ENCODE measurements around the gene NUDT19.
A peak's percentile ranks its signal among the peaks of the same experiment; 100 is the strongest.
"Not testable (repeated sequence)": the region's sequence is repeated elsewhere in the genome, so short reads cannot be mapped to it uniquely, and the experiment has no call there.

NUDT19 gene

DNA sequence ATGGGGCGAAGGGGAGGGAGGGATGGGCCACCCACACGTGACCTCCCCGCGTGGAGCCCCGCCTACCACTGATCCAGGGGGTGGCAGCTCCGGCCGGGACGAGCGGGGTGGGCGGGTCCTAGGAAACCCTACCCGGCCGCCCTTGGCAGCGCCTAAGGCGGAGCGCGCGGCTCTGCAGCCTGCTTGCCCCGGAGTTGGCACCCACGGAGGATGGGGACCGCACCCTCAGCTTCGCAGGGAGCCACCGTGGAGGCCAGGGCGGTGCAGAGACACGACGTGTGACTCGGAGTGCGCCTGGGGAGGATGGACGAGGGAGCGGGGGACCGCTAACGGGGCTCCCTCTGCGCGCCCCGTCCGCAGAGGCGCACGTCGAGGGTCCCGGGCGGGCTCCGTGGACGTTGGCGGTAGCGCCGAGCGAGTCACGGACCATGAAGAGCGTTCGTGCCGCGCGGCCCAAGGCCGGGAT, 15.9 kb upstream of the NUDT19 start, which contains the start of gene RGS9BP:
RGS9BP (plus strand) TSS at position 129 of the 466 bp plus-strand sequence. CDS start 416 bp downstream, outside the sequence.
- peak; percentile 67 to 68 for DNase-seq

DNA sequence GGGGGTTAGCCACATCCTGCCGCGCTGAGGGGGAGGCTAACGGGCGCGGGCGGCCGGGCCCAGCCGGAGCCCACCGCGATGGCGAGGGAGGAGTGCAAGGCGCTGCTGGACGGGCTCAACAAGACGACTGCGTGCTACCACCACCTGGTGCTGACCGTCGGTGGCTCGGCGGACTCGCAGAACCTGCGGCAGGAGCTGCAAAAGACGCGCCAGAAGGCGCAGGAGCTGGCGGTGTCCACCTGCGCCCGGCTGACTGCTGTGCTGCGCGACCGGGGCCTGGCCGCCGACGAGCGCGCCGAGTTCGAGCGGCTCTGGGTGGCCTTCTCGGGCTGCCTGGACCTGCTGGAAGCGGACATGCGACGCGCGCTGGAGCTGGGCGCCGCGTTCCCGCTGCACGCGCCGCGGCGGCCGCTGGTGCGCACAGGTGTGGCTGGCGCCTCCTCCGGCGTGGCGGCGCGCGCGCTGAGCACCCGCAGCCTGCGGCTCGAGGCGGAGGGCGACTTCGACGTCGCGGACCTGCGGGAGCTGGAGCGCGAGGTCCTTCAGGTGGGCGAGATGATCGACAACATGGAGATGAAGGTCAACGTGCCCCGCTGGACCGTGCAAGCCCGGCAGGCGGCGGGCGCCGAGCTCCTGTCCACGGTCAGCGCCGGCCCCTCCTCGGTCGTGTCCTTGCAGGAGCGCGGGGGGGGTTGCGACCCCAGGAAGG, 15.3 kb upstream of the NUDT19 start:
- DNase-seq: no peak

- DNase-seq: no peak
Observed at GRCh38 chr19:32676895-32677359, 14.7 kb upstream of the NUDT19 start.

DNA sequence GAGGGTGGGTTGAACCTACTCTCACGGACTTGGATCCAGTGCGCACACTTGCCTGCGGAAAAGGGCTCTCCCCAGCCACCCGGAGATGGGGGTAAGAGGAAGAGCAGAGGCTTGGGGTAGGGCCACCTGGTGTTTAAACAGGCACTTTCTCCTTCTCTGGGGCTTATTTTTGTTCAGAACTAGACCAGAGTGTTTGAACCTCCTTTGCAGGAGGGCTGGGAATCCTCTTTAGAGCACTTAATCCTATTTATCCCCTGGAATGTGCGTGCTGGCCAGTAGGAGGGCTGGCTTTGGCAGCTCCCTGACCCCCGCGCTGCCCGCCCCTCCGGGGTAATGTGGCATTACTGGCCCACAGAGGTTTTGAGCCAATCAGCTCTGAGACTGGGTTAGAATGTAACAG, 14.0 kb upstream of the NUDT19 start:
- no peak for DNase-seq

- DNase-seq: peak; percentile 43 to 51
Observed at GRCh38 chr19:32680986-32681385, 10.6 kb upstream of the NUDT19 start.

GRCh38 chr19:32682317-32682716, 9.3 kb upstream of the NUDT19 start:
- no peak for DNase-seq

DNA sequence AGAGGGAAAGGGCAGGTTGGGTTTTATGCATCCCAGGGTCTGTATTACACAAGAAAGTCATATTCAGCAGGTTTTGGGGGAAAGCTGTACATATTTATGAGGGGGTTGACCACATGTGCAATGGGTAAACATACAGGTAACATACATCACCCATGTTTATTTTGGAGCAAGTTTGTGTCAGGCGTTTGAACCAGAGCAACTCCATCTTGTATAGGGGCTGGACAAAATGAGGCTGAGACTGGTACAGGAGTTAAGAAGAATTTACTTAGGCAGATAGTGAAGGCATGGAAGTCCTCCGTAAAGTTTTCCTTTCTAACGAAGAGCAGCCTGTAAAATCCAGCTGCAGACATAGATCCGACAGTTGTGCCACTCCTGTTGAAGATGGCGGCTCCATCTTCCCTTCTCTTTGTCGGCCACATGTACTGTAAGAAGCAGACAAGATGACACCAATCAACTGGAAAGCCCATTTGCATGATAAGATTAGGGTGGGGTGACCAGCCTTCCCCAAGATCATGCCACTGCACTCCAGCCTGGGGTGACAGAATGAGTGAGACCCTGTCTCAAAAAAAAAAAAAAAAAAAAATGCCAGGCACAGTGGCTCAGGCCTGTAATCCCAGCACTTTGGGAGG, 4.7 kb upstream of the NUDT19 start:
- DNase-seq: no peak

- no peak for DNase-seq
Observed at GRCh38 chr19:32687681-32688080, 3.9 kb upstream of the NUDT19 start.

- peak; percentile 52 to 57 for DNase-seq
Observed at GRCh38 chr19:32688311-32688710, 3.3 kb upstream of the NUDT19 start.

DNA sequence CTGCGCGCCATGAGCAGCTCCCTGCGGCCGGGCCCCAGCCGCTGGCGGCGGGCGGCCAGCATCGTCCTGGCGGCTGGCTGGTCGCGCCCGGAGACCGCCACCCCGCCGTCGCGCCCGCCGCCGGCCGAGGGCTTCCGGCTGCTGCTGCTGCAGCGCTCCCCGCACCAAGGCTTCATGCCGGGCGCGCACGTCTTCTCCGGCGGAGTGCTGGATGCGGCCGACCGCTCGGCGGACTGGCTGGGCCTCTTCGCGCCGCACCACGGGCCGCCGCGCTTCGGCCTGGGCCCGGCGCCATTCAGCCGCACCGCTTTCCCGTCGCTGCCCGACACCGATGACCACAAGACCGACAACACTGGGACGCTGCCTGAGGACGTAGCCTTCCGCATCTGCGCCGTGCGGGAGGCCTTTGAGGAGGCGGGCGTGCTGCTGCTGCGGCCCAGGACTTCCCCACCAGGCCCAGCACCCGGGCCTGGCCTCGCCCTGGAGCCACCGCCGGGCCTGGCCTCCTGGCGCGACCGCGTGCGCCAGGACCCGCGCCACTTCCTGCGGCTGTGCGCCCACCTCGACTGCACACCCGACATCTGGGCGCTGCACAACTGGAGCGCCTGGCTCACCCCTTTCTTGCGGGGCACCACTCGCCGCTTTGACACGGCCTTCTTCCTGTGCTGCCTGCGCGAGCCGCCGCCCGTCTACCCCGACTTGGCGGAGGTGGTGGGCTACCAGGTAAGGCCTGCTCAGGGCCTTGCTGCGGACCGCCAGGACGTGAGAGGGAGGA, 518 bp downstream of the NUDT19 start:
- peak; percentile 85 to 94 for DNase-seq

GRCh38 chr19:32692727-32693061, 1.1 kb downstream of the NUDT19 start:
- DNase-seq: peak in 1 of 2 donors; percentile 2

GRCh38 chr19:32693151-32694108, 1.8 kb downstream of the NUDT19 start:
- DNase-seq: peak; percentile 67 to 72

GRCh38 chr19:32694316-32694715, 2.7 kb downstream of the NUDT19 start:
- DNase-seq: not testable (repeated sequence)

GRCh38 chr19:32694851-32695250, 3.2 kb downstream of the NUDT19 start:
- DNase-seq: not testable (repeated sequence)

DNA sequence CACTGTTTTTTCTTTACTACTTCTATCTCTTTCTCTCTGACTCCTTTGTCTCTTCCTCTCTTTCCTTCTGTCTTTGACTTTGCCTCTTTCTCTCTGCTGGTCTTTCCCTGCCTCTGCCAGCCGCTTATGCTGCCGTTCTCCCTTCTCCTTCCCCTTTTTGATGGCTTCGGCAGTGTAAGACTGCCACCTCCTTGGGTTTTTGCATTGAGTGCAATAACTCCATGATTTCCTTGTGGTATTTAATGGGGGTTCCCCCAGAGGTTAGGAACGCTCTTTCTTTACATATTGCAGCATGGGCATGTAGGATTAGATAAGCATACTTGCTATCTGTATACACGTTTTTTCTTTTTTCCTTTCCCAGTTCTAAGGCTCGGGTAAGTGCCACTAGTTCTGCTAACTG, 3.9 kb downstream of the NUDT19 start:
- peak; percentile 68 for DNase-seq

DNA sequence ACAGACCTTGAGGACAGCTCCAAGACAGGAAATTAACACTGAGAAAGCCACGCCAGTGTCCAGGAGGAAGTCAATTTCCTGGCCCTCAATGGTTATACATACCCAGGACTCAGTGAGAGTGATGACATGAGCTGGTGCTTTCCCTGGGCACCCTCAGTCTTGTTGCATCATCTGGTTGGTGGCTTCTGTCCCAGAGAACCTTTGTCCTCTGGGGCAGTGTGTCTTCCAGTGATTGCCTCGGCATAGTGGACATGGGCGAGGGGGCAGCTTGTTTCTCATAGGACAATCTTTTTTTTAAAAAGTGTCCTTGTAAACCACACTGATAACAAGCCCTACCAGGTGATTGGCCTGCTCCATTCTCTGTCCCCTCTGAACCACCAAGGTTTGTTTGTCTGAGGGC, 5.2 kb downstream of the NUDT19 start:
- DNase-seq: peak; percentile 77 to 80

DNA sequence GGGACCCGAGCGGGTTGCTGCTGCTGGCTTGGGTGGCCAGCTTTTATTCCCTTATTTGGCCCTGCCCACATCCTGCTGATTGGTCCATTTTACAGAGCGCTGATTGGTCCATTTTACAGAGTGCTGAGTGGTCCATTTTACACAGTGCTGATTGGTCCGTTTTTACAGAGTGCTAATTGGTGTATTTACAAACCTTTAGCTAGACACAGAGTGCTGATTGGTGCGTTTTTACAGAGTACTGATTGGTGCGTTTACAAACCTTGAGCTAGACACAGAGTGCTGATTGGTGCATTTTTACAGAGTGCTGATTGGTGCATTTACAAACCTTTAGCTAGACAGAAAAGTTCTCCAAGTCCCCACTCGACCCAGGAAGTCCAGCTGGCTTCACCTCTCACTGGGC, 8.5 kb downstream of the NUDT19 start:
- not testable (repeated sequence) for DNase-seq

DNA sequence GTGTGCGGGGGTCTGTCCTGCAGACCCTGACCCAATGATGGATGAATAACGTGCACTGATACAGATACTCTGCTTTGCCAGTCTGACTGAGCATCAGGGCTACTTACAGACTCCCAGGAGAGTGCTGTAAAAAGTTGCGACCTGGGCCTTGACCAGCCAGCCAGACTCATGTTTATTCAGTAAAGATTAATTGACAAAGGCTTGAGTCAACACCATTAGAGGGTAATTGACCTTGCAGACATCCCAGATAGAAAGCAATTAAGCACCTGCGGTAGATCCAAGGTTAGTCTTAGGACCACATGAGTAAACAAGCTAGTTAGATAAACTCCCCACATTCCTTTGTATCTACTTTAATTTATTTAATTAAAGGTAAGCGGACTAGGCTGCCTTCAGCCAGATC, 10.4 kb downstream of the NUDT19 start:
- no peak for DNase-seq

DNA sequence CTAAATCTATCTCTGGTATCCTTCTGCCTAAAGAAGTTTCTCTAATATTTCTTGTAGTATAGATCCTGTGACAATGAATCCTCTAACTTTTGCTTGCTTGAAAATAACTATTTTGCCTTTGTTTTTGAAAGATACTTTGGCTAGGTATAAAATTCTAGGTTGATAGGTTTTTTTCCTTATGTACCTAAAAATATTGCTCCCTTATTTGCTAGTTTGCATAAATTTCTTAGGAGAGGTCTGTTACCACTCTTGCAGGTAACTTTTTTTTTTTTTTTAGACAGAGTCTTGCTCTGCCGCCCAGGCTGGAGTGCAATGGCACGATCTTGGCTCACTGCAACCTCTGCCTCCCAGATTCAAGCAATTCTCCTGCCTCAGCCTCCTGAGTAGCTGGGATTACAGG, 12.4 kb downstream of the NUDT19 start:
- not testable (repeated sequence) for DNase-seq

DNA sequence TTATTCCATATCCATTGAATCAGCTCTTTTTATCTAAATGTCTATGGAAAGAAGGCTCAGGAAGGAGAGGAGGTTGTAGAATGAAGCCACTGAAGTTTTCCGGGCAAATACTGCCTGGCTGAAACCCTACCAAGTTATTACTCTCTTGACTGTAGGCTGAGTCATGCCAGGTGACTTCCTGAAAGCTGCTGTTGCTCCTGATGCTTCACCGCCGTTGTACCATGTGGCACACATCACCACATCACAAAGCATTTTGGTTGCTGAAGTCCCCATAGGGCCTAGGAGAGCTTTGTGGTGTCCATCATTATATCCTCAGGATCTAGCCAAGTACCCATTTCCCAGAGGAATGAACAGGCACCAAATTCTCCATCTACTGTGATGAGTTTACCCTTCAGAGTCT, 16.8 kb downstream of the NUDT19 start:
- no peak for DNase-seq

DNA sequence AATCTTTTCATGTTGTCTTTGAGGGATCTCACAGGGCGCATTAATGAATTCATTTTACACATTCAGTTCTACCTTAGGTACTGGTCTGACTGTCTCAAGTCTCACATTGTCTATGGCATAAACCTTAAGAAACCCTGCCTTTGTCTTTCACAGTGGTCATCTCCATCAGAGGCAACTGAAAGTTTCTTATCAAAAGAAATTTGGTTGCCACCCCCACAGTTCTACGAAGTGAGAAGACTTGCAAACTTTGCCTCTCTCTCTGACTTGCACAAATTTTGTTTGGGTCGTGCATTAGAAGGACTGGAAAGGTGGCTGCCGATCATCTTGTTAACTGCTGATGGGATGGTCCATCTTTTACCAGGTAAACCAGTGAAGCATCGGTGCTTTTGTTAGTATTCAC, 17.4 kb downstream of the NUDT19 start:
- no peak for DNase-seq

DNA sequence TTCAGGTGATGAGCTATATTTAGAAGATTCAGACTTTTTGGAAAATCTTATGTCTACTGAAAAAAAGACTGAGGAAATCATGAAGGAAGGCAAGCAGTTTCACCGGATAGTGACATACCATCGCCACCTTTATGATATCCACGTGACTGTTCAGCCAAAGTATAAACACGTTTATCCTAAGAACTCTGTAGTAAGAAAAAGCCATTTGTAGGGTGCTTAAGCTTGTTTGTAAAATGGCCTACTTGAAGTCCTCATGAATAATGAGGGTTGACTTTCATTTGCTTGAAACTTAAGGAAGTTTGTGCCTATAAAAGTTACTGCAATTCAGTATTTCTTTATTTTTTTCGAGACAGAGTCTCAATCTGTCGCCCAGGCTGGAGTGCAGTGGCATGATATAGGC, 20.1 kb downstream of the NUDT19 start:
- no peak for DNase-seq
